Measurements from ENCODE around the gene TTN. TPM values are rescaled to one million over a fixed set of nuclear protein-coding genes. Genes with fewer than 3 reads are reported as not detected.

Gene TTN
- total and polyA plus RNA-seq, 2 of the 8 experiments (the other 6 are each of a cell fraction or from before 2014, with no cell fraction given), result 0.30 to 9.7 TPM

DNA sequence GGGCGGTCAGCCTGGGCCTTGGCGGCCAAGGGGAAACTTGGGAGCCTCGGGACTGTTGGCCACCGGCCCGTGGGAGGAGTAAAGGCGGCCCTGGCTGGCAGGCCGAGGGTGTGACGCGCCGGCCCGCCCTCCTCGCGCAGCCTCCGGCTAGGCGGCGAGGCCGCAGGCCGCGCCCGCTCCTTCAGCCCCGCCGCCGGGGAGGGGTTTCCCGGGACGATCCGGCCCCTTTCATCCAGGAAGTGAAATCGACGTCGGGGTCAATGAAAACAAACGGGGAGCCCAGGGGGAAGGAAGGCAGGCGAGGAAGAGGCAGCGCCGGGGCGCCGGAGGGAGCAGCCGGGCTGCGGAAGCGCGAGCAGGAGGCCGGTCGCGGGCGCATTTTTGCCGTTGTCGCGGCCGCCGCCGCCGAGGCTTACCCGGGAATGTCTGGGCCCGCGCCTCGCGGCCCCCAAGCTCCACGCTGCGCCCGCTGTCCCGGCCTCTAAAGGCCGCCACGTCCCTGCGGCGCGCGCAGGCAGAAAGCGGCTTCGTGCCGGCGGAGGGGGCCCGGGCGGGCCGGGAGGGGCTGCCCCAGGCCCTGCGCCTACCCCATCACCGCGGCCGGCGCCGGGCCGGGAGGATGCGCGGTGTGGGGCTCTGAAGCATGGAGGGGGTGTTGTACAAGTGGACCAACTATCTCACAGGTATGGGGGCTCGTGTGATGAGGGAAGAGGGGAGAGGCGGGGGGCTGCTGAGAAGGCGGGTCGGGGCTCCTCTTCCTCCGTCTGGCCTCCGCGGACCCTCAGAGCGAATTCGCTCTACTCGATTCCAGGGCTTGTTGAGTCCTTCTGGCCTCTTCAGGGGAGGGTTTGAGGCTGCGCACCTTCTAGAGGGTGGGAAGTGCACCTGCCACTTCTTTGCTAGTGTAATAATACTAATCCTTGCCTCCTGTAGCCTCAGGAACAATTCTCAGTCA is 326.7 kb downstream of the TTN start, which contains the start of gene PLEKHA3 (continued):
- TF ChIP-seq CHD7 (IDR thresholded peaks at IDR 0.05; ENCODE audit: insufficient replicate concordance, low read length) (no peak), CTBP2 (IDR thresholded peaks at IDR 0.05; ENCODE audit: borderline replicate concordance, insufficient read depth, insufficient read length, low read length) (no peak), SUZ12 (IDR thresholded peaks at IDR 0.05; ENCODE audit: low read length) (0 out of 2 replicates have a peak, but pooled peaks have one; percentile 11), POU5F1 (IDR thresholded peaks at IDR 0.05; ENCODE audit: low read depth, low read length) (no peak), TAF7 (optimal IDR thresholded peaks at IDR 0.05; ENCODE audit: borderline replicate concordance, low read depth, low read length) (peak; percentile 27), RNF2 (IDR thresholded peaks at IDR 0.05; ENCODE audit: borderline replicate concordance, low read depth, low read length, missing control alignments, poor library complexity, severe bottlenecking) (no peak), BACH1 (IDR thresholded peaks at IDR 0.05; ENCODE audit: low read length) (peak; percentile 20; the same call in 1 of the 2 replicates), EP300 (IDR thresholded peaks at IDR 0.05; ENCODE audit: borderline replicate concordance in 1 of 2, low read depth in 2 of 2, low read length in 2 of 2) (no peak)

Measured in H1 (cell line).